Hair follicular keratinocyte (primary cell): ENCODE data around the gene GPC3. TPM values are rescaled to one million over a fixed set of nuclear protein-coding genes. Genes with fewer than 3 reads are reported as not detected.

Experiments
- total RNA-seq: library from RNA; depleted of rRNA; stranded (reverse); fragments of >200 nt; gene quantifications from 2 replicates; pipeline ENCODE4 v1.2.3, GENCODE V29; 2015

The GPC3 gene
- total RNA-seq: not detected in 2 replicates

DNA sequence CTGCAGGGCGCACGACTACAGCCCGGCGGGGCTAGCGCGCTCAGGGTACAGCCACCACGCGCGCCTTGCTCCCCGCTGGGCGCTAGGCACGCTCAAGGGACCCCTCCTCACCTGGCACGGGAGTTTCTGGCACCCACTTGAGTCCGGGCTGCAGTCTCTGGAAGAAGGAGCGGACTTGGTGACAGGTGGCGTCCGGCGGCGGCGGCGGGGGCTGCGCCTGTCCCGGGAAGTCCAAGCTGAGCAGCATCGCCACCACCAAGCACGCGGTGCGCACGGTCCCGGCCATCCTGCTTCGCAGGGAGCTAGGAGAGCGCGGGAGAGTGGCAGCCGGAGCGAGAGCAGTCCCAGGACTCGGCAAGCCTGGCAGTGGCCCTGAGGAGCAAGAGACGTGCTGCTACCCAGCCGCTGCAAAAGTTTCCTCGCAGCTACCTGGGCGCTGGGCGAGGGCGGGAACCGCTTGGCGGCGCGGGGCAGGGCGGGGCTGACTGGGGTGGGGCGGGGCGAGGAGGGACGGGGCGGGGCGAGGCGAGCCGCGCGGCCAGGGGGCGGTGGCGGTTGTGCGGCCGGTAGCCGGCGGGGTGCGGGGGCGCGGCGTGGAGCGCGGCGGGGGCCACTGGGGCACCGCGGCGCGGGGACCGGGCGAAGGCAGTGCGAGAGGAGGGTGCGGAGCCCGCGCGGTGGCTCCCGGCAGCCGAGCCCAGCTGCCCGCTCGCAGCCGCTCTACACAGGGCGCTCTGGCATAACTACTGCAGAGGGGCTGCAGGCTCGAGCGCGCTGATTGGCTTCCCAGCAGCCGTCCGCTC is at the start of gene GPC3:
Gene GPC3 (minus strand): TSS at position 431 of the 803 bp plus-strand sequence.

